Lower leg skin (tissue), 3 donors: ENCODE data around the gene PRCC.

Source experiments
- POLR2A ChIP-seq, 2 donors: fragments of 450-650 bp; IDR thresholded peaks; one replicate each; pipeline ENCODE4 v1.6.1; 2016 to 2017; ENCODE audit warnings: antibody characterized with exemption in 2 of 2, mild to moderate bottlenecking in 1 of 2, moderate library complexity in 1 of 2
- TF ChIP-seq, protein P1 (sequence below), 3 donors: fragments of 450-650 bp; IDR thresholded peaks; one replicate each; pipeline ENCODE4 v1.5.1; 2016; ENCODE audit warnings: antibody characterized with exemption in 3 of 3, mild to moderate bottlenecking in 3 of 3, moderate library complexity in 2 of 3

GRCh38 chr1:156803086-156803851 lies 35.9 kb downstream of the PRCC start:
- no peak for TF ChIP-seq POLR2A (IDR thresholded peaks at IDR 0.05)
- TF ChIP-seq, protein P1, sequence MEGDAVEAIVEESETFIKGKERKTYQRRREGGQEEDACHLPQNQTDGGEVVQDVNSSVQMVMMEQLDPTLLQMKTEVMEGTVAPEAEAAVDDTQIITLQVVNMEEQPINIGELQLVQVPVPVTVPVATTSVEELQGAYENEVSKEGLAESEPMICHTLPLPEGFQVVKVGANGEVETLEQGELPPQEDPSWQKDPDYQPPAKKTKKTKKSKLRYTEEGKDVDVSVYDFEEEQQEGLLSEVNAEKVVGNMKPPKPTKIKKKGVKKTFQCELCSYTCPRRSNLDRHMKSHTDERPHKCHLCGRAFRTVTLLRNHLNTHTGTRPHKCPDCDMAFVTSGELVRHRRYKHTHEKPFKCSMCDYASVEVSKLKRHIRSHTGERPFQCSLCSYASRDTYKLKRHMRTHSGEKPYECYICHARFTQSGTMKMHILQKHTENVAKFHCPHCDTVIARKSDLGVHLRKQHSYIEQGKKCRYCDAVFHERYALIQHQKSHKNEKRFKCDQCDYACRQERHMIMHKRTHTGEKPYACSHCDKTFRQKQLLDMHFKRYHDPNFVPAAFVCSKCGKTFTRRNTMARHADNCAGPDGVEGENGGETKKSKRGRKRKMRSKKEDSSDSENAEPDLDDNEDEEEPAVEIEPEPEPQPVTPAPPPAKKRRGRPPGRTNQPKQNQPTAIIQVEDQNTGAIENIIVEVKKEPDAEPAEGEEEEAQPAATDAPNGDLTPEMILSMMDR (IDR thresholded peaks at IDR 0.05) = no peak
